A673 (cell line): ENCODE data around the gene NUDT5. TPM values are rescaled to one million over a fixed set of nuclear protein-coding genes. Genes with fewer than 3 reads are reported as not detected.
"Not testable (repeated sequence)": the region's sequence is repeated elsewhere in the genome, so short reads cannot be mapped to it uniquely, and the experiment has no call there.

Experiments used
- BruUV-seq: library from RNA; stranded (reverse); fragments of 400-500 nt; replicated peaks from 2 replicates; lab custom pipeline; 2021; lab: Mats Ljungman, UMichigan
- CTCF ChIA-PET: fragments of 300-600 bp; sonication (Branson Sonifier 250); formaldehyde crosslinking; loops from one replicate; lab custom pipeline; 2022; ENCODE audit warnings: antibody characterized with exemption; lab: Charles Lee
- POLR2A ChIA-PET: fragments of 300-600 bp; sonication (Branson Sonifier 250); formaldehyde crosslinking; loops from one replicate; lab custom pipeline; 2022; ENCODE audit warnings: antibody characterized with exemption; ENCODE audit not compliant: low non-redundant PET; lab: Charles Lee
- DNase-seq: peaks from one replicate; pipeline ENCODE4 v3.0.0-alpha.2; 2015; ENCODE audit warnings: low spot score
- H3K27ac ChIP-seq: fragments of 200-600 bp; sonication (generic); 2 replicates; pipeline ENCODE4 v1.5.1; 2016; ENCODE audit warnings: mixed run types, low read depth, mild to moderate bottlenecking, mixed read lengths, antibody characterized with exemption, low read length; ENCODE audit not compliant: poor library complexity, severe bottlenecking
- H3K27me3 ChIP-seq: fragments of 200-600 bp; sonication (generic); replicated peaks from 2 replicates; pipeline ENCODE4 v1.6.1; 2017; ENCODE audit warnings: mixed run types, low read depth, mild to moderate bottlenecking, mixed read lengths, antibody characterized with exemption, low read length; ENCODE audit not compliant: insufficient read depth, poor library complexity
- H3K36me3 ChIP-seq: fragments of 200-600 bp; sonication (generic); 2 replicates; pipeline ENCODE4 v1.6.1; 2016; ENCODE audit warnings: mixed run types, mild to moderate bottlenecking, mixed read lengths, antibody characterized with exemption, low read length; ENCODE audit not compliant: insufficient read depth, poor library complexity, severe bottlenecking
- H3K4me1 ChIP-seq: fragments of 200-600 bp; sonication (generic); 2 replicates; pipeline ENCODE4 v1.6.1; 2017; ENCODE audit warnings: mixed run types, mild to moderate bottlenecking, mixed read lengths, antibody characterized with exemption, low read length; ENCODE audit not compliant: insufficient read depth, poor library complexity, severe bottlenecking
- H3K4me3 ChIP-seq: fragments of 200-600 bp; sonication (generic); 2 replicates; pipeline ENCODE4 v1.5.1; 2016; ENCODE audit warnings: low read depth, mixed run types, mild to moderate bottlenecking, mixed read lengths, low read length; ENCODE audit not compliant: poor library complexity, severe bottlenecking
- H3K9me3 ChIP-seq: fragments of 200-600 bp; sonication (generic); 2 replicates; pipeline ENCODE4 v1.6.1; 2016; ENCODE audit warnings: mixed run types, low read depth, mild to moderate bottlenecking, mixed read lengths, antibody characterized with exemption, low read length; ENCODE audit not compliant: poor library complexity, severe bottlenecking
- EZH2 ChIP-seq: fragments of 200-600 bp; sonication (generic); IDR thresholded peaks from 2 replicates; pipeline ENCODE4 v1.6.1; 2017; ENCODE audit warnings: borderline replicate concordance, low read depth, mild to moderate bottlenecking, mixed read lengths, antibody characterized with exemption, low read length; ENCODE audit not compliant: poor library complexity, severe bottlenecking
- intact Hi-C: fragments of 100-400 bp; cut with micrococcal nuclease; formaldehyde crosslinking; loops from one replicate; pipeline ENCODE4 v1.10.0; 2022; ENCODE audit not compliant: unreplicated experiment
- total RNA-seq: library from RNA; stranded (reverse); gene quantifications from 2 replicates; pipeline ENCODE4 v1.2.3, GENCODE V29; 2021
- TF ChIP-seq, protein P1 (sequence below): fragments of 300-800, 200-600 bp; sonication (generic); conservative IDR thresholded peaks from 2 replicates; pipeline ENCODE4 v1.5.1; 2017; ENCODE audit warnings: low read depth, mild to moderate bottlenecking, antibody characterized with exemption, low read length, moderate library complexity, mixed read lengths

Gene NUDT5
- total RNA-seq, 1 experiment from 2014 or later: 137 TPM

DNA sequence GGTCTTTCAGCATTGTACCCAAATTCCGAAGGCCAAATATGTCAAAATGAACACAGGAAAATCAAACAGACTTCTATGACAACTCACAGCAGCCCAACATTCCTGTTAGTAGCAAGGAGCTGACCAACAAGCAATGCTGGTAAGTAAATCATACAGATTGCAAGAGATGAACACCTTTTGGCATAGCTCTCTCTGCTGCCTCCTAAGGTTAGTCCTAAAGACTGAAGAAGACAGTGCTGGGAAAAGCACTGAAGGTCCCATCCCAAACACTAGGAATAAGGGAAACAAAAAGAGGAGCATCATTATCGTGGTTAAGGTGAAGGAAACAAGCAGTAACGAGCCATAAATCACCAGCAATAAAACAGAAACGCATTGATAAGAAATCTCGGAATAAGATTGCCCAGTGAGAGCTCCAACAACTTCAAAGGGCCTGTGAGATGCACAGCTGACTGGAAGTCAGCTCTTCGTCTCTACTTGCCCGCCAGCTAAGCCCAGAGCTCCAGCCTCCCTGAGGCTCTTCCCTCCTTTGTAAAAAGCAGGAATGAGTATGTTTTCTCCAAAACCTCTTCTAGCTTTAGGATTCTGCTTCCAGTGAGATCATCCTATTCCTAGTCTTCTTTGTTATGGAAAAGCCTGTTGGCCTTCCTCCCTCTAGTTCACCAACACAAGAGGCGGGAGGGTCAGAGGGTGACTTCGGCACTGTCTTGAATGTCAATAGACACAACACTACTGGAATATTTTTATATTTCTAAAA lies 15.3 kb downstream of the NUDT5 start:
- Histone ChIP-seq H3K9me3 (no peaks in the 10 kb centered on the region), H3K36me3 (peaks cover 67% of the 10 kb centered on the region), H3K27ac (no peak overlapping the region), H3K4me3 (no peak overlapping the region), H3K4me1 (no peaks in the 10 kb centered on the region), H3K27me3 (no peaks in the 10 kb centered on the region)
- intact Hi-C loops: no loop called here
- DNase-seq: no peak
- BruUV-seq: no TSS peak
- no peak for TF ChIP-seq EZH2
- TF ChIP-seq, protein P1, sequence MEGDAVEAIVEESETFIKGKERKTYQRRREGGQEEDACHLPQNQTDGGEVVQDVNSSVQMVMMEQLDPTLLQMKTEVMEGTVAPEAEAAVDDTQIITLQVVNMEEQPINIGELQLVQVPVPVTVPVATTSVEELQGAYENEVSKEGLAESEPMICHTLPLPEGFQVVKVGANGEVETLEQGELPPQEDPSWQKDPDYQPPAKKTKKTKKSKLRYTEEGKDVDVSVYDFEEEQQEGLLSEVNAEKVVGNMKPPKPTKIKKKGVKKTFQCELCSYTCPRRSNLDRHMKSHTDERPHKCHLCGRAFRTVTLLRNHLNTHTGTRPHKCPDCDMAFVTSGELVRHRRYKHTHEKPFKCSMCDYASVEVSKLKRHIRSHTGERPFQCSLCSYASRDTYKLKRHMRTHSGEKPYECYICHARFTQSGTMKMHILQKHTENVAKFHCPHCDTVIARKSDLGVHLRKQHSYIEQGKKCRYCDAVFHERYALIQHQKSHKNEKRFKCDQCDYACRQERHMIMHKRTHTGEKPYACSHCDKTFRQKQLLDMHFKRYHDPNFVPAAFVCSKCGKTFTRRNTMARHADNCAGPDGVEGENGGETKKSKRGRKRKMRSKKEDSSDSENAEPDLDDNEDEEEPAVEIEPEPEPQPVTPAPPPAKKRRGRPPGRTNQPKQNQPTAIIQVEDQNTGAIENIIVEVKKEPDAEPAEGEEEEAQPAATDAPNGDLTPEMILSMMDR: no peak
- ChIA-PET CTCF (no interaction called here), POLR2A (no interaction called here)

DNA sequence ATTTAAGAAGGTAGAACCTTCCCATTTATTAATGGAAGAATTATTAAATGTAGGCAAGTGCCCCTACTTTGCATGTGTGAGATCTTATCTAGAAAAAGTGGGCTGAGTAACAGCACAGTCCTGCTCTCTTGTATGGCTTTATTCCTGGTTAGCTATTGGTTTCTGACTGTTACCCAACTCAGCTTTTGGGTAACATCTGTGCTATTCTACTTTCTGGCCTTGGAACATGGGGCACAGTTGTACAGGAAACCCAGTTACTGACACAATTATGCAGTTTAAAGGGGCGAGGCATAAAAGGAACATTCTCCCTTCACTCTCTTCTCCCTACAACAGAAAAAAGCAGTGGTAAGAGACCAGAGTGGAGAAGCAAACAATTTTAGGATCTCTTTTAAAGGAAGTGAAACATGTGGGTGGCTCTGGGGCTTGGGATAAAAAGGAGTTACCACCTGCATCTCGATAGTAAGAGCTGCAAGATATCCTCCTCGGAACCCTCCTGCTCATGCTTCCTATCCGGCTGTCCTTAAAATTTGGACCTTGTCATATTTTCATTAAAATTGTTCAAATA lies 16.0 kb downstream of the NUDT5 start:
- H3K9me3 ChIP-seq: no peaks in the 10 kb centered on the region
- no peak for DNase-seq
- no TSS peak for BruUV-seq
- H3K4me3 ChIP-seq: no peak overlapping the region
- H3K27ac ChIP-seq: no peak overlapping the region
- intact Hi-C loops: no loop called here
- no peaks in the 10 kb centered on the region for H3K27me3 ChIP-seq
- H3K4me1 ChIP-seq: no peaks in the 10 kb centered on the region
- CTCF ChIA-PET: no interaction called here
- TF ChIP-seq, protein P1: no peak
- TF ChIP-seq EZH2: no peak
- POLR2A ChIA-PET: no interaction called here
- peaks cover 64% of the 10 kb centered on the region for H3K36me3 ChIP-seq

DNA sequence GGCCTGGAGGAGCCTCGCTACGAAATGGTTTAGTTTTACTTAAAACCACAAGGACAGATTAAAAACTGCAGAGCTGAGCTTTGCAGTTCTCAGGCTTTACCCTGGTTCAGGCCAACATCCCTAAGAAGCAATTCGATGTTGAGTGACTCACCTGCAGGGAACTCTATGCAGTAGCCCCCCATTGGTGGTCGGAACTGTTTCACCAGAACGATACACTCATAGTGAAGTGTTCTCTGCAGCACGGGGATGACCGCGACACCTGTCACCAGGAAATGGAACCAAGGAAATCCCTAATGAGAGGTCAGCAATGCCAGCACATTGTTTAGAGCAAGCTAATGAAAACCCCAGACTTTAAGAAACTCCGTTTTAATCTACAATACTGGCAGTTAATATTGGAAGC lies 18.0 kb downstream of the NUDT5 start:
- no peak for DNase-seq
- TF ChIP-seq EZH2: no peak
- TF ChIP-seq, protein P1: no peak
- Histone ChIP-seq H3K27me3 (no peaks in the 10 kb centered on the region), H3K36me3 (peaks cover 59% of the 10 kb centered on the region), H3K9me3 (no peaks in the 10 kb centered on the region), H3K27ac (no peak overlapping the region), H3K4me1 (no peaks in the 10 kb centered on the region), H3K4me3 (no peak overlapping the region)
- CTCF ChIA-PET: no interaction called here
- intact Hi-C loops: no loop called here
- POLR2A ChIA-PET: no interaction called here
- BruUV-seq: no TSS peak

DNA sequence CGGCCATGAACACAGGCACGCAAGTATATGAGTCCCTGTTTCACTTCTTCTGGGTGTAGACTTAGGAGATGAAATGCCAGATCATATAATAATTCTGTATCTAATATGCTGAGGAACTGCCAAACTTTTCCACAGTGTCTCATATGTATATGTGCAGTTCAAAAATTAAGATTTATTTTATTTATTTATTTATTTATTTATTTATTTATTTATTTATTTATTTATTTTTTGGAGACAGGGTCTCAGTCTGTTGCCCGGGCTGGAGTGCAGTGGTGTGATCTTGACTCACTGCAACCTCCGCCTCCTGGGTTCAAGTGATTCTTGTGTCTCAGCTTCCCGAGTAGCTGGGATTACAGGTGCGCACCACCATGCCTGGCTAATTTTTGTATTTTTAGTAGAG lies 24.2 kb downstream of the NUDT5 start:
- CTCF ChIA-PET, H3K4me3 ChIP-seq, intact Hi-C loops, H3K4me1 ChIP-seq, H3K27me3 ChIP-seq, BruUV-seq, DNase-seq, H3K27ac ChIP-seq, H3K9me3 ChIP-seq: not testable (repeated sequence)
- peaks cover 56% of the 10 kb centered on the region for H3K36me3 ChIP-seq
- POLR2A ChIA-PET: interaction anchor here (0.6 kb wide), 1 partner anchor 10 kb away, joined by 4 read pairs; no protein-coding TSS in a partner anchor
